Measurements from ENCODE around the gene SAMHD1.
A peak's percentile ranks its signal among the peaks of the same experiment; 100 is the strongest.

SAMHD1 gene

GRCh38 chr20:36851490-36851889 lies 100.0 kb downstream of the SAMHD1 start:
- H3K27ac ChIP-seq: no peak overlapping the region
- TF ChIP-seq CTCF (conservative IDR thresholded peaks at IDR 0.05): no peak

DNA sequence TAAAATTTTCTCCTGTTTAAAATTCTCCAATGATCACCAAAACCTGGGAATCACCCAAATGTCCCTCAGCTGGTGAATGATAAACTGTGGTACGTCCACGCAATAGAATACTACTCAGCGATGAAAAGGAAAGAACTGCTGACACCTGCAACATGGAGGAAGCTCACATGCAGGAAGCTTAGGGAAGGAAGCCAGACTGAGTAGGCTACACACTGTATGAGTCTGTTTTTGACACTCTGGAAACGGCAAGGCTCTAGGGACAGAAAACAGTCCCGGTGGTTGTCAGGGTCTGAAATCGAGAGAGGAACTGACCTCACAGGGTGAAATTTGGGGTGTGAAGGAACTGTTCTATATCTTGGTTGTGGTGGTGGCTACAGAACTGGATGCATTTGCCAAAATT lies 100.7 kb downstream of the SAMHD1 start:
- no peak for TF ChIP-seq CTCF (conservative IDR thresholded peaks at IDR 0.05)
- H3K27ac ChIP-seq: no peak overlapping the region

DNA sequence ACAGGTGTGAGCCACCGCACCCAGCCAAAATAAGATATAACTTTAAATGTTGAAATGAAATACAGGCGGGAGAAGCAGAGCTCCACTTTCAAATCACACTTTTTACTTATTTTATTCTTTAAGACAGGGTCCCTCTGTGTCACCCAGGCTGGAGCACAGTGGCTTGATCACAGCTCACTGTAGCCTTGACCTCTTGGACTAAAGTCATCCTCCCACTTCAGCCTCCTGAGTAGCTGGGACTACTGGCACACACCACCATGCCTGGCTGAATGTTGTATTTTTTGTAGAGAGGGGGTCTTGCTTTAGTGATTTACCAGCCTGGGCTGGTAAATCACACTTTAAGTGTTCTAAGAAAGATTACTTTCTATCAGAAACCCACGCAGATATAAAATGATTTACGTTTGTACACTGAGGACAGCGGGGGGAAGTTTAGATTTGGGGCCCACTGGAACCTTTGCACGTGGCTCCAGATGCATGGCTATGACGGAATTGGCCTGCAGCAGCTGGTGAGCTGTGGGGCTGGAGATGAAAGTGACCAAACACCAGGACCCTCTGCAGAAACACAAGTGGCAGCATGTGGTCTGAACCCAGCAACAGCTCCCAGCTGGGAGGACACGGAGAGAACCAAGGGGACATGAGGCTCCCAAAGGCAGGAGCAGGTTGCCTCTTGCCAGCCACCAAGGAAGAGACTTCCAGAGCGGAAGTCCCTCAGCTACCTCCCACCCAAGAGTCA lies 102.0 kb downstream of the SAMHD1 start:
- no peak overlapping the region for H3K27ac ChIP-seq
- no peak for TF ChIP-seq CTCF (conservative IDR thresholded peaks at IDR 0.05)

DNA sequence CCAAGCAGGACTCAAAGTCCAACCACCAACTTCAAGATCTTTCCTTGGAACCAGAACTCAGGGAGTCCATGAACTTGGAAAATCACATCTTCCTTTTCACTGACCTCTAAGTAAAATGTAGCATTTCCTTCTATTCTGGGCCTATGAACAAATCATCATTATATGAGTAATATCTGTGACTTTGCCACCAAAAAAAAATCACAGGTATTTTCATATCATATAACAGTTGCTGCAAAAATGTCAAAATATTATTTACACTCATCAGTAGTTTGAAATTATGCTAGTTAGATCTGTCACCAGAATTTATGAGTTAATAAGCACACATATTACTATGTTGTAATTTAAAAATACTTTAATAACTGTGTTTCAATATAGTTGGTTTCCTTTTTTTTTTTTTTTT lies 102.8 kb downstream of the SAMHD1 start:
- H3K27ac ChIP-seq: no peak overlapping the region
- TF ChIP-seq CTCF (conservative IDR thresholded peaks at IDR 0.05): no peak

DNA sequence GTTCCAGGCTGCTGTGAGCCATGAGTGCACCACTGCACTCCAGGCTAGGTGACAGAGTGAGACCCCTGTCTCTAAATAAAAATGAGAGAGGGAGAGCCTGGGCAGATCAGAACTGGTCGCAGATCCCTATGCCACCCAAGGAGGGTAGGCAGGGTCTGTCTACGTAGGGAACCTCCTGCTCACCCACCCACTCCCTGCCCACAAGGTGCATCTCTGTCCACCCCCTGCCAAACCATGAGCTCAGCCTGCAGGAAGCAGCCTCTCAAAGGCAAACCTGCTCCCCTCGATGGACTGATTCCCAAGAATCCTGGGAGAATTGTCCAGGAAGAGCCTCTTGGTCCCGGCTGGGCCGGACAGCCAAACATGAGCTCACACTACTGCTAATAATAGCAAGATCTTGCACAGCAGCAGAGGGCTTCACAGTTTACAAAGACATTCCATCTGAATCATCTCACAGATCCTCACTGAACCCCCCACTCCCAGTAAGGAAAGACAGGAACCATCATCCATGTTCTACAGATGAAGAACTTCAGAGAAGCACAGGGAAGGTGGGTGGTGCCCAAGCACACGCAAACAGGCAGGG lies 103.3 kb downstream of the SAMHD1 start:
- TF ChIP-seq CTCF (conservative IDR thresholded peaks at IDR 0.05): no peak
- H3K27ac ChIP-seq: no peak overlapping the region

GRCh38 chr20:36847710-36848040 lies 103.8 kb downstream of the SAMHD1 start:
- no peak for TF ChIP-seq CTCF (conservative IDR thresholded peaks at IDR 0.05)
- H3K27ac ChIP-seq: no peak overlapping the region

DNA sequence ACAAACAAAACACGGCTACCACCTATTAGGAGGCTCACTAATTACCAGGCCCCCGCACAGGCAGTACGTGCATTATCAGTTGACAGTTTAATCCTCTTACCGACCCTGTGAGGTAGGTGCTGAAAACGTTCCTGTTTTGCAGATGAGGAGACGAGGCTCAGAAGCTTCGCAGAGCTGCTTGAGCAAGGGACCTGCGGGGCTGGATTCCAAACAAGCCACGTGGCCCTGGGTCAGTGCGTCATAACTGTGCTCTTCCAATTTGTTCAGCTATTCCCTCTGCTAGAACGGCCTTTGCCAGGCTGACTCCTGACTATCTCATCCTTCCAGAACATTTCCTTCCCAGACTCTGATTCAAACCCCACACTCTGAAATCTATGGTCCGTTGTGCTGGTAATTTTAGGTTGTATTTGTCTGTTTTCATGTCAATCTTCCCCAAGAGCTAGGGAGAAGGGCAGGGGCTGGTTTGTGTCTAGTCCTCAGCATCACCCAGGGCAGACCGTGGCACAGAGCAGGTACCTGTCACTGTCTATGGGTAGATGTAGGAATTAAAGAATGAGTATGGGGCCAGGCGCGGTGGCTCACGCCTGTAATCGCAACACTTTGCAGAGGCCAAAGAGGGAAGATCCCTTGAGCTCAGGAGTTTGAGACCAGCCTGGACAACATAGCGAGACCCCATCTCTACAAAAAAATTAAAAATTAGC lies 104.3 kb downstream of the SAMHD1 start:
- no peak for TF ChIP-seq CTCF (conservative IDR thresholded peaks at IDR 0.05)
- peak overlapping the region; percentile 20; the same call in 1 of the 2 replicates for H3K27ac ChIP-seq
